ENCODE measurements around the gene PLA2G4F. TPM values are rescaled to one million over a fixed set of nuclear protein-coding genes. Genes with fewer than 3 reads are reported as not detected.

PLA2G4F gene
- polyA plus RNA-seq, 1 donor = 25.0 TPM

DNA sequence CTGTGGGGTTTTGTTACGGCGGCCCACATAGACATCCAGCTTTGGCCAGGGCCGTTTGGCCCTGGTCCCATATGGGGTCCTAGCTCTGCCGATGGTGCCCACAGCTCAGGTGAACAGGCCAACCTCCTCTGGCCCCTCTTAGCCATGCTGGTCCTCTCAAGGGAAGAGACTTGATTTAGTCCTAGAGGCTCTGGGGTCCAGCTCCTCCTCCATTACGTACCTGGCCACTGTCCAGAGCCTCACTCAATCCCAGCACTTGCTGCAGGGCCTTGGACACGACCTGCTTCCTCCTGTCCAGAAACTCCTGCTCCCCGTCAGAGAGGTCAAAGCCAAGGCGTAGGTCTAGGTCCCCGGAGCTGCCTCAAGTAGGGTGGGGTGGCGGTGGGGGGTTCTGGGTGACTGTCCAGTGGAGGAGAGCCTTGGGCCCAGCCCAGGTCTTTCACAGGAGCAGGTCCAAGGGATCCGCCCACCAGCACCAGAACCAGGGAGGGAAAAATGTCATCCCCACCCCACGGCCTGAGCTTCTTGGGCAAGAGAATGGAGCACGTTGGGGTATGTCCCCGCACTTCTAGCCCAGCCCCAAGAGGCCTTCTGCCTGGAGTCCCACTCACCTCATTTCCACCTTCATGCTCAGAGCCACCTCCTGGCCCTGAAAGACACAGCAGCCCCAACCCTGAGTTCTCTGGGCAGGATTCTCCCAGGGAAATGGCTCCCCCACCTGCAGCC, 6.8 kb downstream of the PLA2G4F start:
- no peak for DNase-seq

DNA sequence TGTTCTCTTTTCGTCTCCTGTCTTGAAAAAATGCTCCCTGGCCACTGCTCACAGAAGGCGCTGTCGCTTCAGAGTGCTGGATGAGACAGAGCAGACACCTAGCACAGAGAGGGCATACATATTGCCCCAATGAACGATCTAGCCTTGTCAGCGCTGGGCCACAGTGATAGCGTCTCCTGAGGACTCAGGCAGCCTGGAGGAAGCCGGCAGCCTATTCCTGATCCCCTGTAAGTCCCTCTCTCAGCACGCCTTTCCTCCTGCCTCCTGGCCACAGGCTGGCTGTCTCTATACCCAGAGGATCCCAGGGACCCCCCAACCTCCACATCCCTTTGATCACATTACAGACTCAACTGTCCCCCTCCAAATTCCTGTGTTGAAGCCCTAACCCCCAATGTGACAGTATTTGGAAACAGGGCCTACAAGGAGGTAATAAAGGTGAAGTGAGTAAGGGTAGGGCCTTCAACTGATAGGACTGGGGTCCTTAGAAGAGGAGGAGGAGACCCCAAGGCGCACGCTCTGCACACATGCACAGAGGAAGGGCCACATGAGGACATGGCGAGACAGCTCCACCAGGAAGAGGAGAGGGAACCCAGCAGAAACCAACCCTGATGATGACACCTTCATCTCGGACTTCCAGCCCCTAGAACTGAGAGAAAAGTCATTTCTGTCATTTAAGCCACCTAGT, 7.5 kb downstream of the PLA2G4F start:
- DNase-seq = no peak

DNA sequence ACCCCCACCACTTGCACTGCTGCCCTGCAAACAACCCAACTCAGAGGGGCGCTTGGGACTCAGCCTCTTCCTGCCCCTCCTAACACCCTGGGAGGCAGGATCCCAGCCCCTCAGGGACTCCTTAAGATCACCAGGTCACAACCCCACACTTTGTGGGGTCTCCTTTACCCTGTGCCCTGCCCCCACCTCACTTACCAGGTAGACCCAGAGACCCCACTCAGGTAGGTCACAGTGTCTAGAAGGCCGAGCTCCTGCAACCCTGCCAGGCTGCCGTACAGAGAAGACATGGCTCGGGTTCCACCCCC, 9.1 kb downstream of the PLA2G4F start:
- DNase-seq = no peak

DNA sequence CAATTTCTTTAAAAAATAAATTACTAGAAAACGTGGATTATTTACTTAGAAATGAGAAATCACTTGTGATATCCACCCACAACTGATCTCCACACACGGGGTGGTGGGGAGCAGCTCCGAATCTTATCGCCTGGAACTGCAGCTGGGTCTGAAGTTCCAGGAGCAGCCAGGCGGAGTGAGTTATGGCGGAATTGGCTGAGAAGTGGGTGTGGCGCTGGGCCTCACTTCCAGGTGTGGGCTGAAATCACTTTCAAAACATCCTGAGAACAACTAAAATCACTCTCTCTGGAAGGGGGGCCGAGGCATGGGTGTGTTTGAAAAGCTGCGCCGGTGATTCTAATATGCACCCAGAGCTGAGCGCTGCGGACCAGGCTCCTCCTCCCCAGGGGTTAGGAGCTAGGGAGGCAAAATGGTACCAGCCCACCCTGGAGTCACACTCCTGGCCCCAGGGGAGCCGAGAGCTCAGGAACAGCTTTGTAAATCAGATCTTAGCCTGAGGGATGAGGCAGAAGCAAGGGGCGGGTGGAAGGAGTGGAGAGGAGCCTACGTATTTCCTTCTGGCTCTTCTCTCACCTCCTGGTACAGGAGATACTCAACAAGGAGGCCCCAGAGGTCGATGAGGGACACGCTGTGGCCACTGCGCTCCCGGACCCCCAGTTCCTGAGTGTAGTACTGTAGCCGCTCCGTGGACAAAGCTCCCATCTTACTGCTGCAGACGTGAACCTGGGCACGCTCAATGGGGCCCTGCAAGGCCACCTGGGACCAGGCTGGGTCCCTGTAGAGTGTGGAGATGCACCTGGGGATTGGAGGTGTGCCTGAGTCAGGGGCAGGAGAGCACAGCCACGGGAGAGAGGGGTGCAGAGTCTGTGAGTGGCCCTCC, 9.6 kb downstream of the PLA2G4F start:
- DNase-seq = peak; percentile 33

DNA sequence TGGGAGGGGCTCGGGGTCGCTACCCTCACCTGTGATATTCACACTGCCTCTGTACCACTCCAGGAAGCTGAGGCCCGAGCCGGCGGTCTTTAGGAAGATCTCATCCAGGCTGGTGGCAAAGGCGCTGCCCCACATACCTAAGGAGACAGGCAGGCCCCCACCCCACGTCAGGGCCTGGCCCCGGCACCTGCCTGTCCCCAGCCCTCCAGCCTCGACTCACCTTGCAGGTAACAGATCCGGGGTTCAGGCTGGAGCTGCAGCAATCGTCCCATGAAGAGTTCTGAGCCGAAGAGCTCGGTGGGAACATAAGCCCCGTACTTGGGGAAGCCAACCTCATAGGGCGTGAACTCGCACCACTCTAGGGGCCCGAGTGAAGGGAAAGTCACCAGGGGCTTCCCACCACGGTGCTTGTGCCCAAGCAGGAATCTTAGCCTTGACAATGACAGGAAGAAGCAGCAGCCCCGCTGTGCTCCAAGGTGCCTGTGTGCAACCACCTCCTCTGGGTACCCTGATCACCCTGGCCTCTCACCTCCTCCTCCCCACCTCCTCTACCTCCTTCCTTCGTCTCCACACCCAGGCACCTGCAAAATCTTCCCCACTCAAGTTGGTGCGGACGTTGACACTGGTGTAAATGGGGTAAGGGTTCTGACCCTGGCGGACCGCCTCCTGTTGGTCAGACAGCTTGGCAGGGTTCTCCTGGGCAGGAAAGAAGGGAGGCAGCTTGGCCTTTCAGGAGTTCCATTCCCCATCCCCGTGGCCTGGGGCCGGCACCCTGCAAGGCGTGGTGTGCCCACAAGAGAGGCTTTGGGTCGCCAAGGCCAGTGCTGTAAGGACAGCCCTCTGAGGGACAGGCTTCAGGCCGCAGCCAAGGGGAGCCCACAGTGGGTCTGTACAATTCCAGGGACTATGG, 10.6 kb downstream of the PLA2G4F start:
- no peak for DNase-seq

DNA sequence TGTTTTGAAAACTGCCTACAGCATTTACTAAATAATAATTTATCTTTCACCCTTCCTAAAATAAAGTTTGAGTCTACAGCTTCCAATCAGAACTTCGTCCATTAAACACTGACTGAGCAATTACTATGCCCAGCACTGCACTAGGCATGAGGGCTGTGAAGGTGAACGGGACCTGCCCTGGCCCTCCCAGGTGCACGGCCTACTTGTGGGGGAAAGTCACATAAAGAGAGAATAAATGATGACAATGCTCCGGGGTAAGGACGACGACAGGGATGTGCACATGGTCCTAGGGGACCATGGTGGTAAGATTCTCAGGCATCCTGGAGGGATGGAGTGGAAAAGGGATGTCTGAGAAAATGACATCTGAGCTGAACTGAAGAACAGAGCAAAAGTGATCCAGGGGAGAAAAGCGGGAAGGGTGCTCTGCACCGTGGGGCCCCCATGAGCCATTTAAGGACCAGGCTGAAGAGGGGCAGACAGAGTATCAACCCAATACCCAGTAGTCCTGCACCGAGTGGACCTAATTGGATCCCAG, 11.5 kb downstream of the PLA2G4F start:
- no peak for DNase-seq

DNA sequence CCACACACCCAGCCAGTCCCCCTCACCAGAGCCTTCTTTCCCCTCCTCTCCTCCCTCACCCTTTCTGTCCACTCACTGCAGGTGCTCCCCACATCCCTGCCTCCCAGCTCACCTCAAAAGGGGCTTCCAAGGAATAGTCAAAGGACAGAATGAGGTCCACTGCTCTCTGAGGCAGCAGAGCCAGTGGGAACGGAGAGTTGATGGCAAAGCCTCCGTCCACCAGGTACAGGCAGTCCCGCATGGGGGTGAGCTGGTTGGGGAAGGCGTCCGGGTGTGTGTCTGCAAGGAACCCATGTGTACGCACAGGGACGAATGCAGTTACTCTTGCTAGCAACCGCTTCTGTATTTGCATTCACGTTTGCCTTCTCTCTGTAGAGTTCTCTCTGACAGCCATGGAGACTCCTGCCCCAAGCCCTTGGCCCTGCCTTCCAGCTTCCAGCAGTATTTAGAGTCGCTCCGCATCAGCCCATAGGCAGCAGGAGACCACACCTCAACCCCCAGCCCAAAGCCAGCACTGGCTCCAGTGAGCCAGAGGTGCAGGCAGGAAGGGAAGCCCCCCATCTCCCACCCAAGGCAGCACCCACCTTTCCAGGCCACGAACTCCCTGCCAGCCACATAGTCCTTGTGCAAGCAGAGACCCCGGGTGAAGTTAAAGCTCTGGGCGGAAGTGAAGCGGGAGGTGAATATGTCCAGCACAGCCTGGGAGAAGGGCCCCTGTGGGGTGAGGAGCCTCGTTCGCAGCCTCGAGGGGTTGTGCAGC, 12.4 kb downstream of the PLA2G4F start:
- DNase-seq = no peak

DNA sequence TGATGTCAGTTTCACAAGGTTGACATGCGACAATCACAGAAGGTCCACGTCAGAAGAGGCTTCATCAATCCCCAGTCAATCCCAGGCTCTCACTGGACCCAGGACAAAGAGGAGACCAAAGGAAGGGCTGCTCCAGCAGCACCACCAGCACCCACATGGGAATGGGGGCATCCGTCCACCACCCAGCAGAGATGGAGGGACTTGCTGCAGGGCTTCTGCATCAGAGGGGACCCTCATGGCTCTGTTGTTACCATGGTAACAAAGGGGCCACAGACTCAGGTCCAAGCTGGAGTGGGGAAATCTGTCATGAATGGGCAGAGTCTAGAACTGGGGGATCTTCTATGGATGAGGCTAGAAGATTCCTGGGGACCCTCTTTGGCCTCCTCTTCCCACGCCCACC, 13.1 kb downstream of the PLA2G4F start:
- no peak for DNase-seq

DNA sequence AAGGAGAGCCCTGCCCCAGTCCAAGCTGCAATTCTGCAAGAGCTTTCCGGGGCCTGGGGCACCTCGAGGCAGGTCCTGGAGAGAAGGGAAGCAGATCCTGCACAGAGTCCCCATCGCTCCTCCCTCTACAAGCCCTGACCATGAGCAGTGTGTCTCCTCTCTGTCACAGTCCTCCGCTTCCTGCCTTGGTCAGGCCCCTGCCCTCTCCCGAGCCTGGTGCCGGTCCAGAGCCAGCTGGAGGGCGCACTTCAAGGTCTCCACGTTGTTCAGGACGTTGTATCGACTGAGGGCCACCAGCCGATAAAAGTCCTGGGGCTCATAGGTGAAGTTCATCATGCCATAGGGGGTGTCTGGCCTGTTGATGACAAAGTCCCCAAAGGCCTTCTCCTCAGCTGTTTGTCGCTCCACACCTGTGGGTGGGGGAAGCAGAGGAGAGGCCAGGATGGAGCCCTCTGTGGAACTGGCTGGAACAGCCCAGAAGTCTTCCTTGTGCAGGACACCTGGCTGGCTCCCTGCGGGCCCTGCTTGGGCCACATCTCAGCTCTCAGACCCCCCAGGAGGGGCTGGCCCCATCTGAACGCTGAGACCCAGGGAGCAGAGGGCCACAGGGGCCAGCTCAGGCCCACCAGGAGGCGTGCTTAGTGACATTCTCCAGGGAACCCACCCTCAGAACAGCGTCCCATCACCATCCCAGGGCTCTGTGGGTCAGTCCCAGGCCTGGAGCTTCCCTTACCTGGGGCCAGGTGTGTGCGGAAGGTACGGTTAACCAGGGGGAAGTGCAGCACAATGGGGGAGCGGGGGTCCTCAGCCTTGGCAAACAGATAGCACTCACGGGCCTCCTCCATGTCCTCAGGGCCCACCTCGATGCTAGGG, 14.4 kb downstream of the PLA2G4F start:
- DNase-seq = no peak

DNA sequence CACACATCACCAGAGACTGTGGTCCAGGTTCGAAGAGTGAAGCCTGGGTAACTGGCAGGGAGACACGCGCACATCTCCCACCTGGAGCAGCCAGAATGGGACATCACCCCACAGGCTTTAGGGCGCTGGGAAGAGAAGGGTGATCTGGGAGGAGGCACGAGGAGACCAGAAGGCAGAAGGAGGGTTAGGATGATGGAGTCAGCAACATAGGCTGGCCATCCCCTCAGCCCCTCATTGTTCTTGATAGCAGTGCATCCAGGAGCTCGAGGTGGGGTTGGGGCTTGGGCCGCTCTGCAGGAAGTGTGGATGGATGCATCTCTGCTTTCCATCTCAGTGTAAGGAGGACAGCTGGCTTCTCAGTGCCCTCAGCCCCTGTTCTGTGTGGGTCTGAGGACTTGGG, 15.2 kb downstream of the PLA2G4F start:
- no peak for DNase-seq

DNA sequence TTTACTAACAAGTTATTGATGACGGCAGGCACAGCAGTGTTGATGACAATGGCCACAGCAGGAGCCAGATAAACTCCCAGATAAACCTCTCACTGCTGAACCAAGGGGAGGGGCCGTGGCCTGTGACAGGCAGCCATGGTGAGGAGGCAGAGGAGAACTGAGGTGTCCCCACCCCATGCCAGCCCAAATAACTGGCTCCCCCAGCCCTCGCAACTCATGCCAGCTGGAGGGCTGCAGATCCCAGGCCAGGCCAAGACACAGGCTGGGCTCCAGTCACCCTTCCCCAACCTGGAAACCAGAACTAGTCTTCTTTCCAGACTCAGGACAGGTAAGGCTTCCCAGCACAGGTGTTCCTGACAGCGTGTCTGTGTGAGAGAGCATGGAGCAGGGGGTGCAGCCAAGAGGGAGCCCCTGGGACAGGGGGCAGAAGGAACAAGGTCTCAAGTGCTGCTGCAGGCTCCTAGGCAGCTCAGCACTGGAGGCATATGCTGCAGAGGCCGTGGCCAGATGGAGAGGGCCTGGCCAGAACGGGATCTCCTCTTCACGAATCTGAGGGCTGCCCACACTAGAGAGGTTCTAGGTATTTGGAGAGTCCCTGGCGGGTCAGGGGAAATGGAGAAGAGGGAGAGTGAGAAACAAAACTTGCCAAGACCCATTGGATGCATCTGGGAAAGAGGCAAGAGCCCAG, 15.9 kb downstream of the PLA2G4F start:
- no peak for DNase-seq

DNA sequence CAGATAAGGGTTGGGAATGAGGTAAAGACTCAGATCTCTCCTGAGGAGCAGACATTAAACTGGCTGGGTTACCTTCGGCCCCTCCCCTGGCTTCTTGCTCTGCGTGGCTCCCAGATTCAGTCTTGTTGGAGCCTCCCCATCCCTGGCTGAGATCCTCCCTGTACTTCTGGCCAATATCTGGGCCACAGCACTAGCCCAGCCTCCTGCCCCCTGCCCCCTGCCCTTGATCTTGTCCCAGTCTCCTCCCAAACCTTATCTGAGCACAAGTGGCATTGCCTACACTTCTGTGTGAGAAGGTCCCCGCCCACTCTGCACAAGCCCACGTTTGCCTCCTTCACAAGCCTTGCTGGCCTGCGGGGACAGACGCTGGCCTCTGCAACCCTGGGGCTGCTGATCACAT, 16.8 kb downstream of the PLA2G4F start:
- DNase-seq = no peak

DNA sequence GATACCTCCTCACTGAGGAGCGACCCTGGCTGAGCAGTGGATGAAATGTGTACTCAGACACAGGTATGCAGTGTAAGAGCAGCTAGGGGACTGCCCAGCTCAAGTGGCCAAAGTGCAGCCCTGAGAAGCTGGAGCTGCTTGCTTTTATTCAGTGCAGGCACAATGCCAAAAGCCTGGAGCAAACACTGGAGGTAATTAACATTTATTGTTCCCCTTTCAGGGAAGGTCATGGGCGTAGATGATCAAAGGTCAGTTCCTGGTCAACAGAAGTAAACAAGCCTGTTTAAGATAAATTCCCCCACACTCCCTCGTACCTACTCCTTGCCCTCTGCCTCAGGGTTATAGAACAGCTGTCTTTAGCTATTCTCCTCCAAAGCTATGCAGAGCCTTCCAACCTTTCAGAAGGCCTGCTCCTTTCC, 17.5 kb downstream of the PLA2G4F start:
- DNase-seq = no peak

DNA sequence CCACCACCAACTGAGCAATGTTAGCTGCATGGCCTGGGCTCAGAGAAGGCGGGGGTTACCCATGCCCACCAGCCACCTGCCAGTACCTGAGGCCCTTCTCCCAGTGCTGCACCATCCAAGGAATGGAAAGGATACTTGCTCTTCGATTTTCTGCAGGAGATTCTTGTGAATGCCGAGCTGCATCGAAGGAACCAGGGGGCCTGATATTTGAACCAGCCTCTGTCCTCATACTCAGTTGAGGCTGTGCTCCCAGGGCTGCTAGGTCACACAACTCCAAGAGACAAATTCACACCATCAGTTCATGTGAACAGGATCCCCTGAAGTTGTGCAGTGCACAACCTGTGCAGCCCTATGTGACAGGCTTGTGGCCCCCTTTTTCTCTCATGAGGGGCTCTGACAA, 18.0 kb downstream of the PLA2G4F start:
- no peak for DNase-seq

DNA sequence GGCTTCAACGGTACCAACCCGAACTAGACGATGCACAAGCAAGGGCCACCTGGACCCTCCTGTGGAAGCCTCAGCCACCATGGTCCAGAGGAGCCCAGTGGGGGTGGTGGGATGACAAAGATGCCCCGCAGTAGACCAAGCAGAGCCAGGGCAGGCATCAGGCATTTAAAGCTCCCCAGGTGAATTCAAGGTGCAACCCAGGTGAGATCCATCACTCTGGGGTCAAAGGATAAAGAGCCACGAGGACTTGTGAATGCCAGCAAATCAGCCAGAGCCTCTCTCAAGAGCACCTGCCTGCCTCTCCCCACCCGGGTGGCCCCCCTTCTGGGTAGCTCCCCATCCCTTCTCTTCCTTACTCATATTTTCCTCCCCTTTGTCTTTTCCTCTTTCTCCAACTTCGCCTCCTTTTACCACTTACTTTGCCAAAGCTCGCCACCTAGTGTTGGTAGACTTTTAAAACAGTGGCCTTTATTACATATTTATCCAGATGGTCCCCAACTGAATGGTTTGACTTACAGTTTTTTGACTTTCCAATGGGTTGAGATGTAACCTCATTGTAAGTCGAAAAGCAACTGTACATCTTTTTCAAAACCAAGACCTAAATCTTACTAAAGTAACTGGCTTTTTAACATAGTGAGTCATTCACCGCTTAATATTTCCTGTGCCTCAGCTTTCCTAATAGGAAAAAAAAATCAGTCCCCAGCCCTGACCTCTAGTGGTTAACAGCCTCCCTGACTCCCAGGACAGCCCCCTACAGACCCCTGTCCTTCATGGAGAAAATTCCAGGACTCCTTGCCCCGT, 18.8 kb downstream of the PLA2G4F start:
- peak; percentile 55 for DNase-seq

DNA sequence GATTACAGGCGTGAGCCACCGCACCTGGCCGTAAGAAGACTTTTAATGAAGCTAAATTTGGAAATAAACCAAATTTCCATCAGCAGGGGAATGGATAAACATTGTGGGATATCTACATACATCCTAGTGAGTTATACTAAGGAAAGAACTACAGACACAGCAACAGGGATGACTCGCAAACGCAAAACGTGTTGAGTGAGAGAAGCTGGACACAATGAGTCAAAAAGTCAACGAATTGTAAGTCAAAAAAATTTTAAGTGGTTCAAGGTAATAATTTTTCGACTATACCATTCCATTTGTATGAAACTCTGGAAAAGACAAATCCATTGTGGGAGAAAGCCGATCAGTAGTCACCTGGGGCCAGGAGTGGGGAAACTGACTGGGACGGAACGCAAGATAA, 19.9 kb downstream of the PLA2G4F start:
- no peak for DNase-seq

DNA sequence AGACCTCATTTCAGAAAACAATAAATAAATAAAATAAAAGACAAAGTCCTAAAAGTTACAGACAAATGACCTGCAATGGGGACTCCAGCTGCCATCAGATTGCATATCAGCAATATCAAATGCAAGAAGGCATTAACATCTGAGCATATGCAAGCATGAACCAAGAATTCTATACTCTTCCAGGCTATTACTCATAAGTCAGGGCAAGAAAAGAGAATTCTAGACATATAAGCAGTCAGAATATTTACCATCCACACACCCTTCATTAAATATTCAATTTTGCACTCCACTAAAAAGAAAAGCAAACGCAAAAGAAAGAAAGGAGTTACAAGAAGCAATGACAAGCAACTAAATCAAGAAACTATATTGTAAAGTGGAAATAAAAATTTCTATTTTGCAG, 21.1 kb downstream of the PLA2G4F start:
- DNase-seq = no peak

DNA sequence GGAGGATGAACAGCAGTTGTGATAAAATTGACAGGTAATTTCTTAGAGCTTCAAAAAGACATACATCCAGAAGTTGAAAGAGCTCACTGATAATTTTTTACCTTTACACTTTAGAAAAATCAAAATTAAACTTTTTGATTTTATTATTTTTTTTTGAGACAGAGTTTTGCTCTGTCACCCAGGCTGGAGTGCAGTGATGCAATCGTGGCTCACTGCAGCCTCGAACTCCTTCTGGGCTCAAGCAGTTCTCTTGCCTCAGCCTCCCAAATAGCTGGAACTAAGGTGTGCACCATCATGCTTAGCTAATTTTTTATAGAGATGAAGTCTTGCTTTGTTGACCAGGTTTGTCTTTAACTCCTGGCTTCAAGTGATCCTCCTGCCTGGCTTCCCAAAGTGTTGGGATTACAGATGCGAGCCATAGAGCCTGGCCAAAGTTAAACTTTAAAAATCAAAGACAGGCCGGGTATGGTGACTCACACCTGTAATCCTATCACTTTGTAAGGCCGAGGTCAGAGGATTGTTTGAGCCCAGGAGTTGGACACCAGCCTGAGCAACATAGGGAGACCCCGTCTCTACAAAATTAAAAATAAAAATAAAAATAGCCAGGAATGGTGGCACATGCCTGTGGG, 21.7 kb downstream of the PLA2G4F start:
- no peak for DNase-seq
